ENCODE results near the gene RIPOR3.
"Not testable (repeated sequence)": the region's sequence is repeated elsewhere in the genome, so short reads cannot be mapped to it uniquely, and the experiment has no call there.

The RIPOR3 gene

GRCh38 chr20:50552979-50553378 is 138.4 kb downstream of the RIPOR3 start:
- DNase-seq (ENCODE audit: low spot score), result no peak

DNA sequence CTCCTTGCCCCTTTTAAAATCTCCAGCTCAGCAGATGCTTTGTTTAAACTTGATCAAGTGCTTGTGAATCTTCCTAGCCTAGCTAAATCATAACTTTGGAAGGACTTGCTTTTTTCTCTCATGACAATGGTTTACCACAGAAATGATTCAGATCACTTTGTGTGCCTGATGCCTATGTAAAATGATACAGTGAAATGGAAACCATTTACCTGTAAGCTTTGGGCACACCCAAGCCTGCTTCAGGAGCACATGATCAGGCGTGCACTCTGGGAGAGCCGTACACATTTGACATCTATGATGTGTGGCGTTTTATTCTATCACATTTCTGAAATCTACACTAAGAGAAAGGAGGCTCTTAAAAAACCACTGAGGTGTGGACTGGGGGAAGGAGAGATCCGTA is 140.1 kb downstream of the RIPOR3 start:
- no peak for DNase-seq (ENCODE audit: low spot score)

- DNase-seq (ENCODE audit: low spot score), result no peak
Observed at GRCh38 chr20:50550531-50550930, 140.8 kb downstream of the RIPOR3 start.

DNA sequence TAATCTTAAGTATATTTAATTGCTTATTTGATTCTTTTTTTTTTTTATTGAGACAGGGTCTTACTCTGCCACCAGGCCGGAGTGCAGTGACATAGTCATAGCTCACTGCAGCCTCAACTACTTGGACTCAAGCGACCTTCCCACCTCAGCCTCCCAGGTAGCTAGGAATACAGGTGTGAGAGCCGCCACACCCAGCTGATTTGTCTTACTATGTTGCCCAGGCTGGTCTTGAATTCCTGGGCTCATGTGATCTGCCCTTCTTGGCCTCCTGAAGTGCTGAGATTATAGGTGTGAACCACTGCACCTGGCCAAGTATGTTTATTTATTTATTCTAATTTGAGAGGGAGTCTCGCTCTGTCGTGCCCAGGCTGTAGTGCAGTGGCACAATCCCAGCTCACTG is 142.9 kb downstream of the RIPOR3 start:
- no peak for DNase-seq (ENCODE audit: low spot score)

DNA sequence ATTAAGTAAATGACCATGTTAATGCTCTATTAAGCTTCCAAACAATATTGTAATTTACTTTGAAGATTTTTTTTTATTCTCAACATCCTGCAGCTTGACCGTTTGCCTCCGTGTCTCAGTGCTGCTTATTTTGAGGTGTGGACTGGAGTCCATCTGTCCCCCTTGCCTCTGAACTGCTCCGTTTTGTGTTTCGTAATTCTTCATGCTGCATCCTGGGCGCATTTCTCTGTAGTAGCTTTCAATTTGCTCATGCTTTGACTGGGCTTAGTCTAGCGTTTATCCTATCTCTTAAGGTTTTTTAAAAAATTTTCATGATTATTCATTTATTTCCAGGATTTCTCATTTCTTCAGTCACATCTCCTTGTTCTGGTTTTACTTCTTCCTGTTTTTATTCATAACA is 143.4 kb downstream of the RIPOR3 start:
- no peak for DNase-seq (ENCODE audit: low spot score)

GRCh38 chr20:50546729-50547314 is 144.5 kb downstream of the RIPOR3 start:
- no peak for DNase-seq (ENCODE audit: low spot score)

- no peak for DNase-seq (ENCODE audit: low spot score)
Observed at GRCh38 chr20:50545126-50545525, 146.2 kb downstream of the RIPOR3 start.

GRCh38 chr20:50543326-50543725 is 148.0 kb downstream of the RIPOR3 start:
- no peak for DNase-seq (ENCODE audit: low spot score)

DNA sequence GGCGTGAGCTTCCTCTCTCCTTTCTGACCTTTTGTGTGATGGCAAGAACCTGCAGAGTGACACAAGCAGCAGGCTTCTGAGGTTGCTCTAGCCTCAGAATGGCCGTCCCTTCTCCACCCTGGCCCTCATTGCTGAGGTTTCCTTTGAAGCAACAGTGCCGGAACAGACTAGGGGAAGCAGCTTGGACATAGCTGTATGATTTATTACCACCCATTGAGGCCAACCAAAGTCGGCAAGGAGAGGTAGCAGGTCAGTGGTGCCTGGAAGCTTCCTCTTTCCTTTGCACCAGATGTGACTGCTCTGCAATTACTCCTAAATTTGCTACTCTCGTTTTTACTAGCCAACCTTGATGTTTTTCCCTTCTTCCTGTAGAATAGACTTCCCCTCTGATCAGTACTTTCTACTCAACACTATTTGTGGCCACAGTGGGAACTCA is 149.7 kb downstream of the RIPOR3 start:
- no peak for DNase-seq (ENCODE audit: low spot score)

DNA sequence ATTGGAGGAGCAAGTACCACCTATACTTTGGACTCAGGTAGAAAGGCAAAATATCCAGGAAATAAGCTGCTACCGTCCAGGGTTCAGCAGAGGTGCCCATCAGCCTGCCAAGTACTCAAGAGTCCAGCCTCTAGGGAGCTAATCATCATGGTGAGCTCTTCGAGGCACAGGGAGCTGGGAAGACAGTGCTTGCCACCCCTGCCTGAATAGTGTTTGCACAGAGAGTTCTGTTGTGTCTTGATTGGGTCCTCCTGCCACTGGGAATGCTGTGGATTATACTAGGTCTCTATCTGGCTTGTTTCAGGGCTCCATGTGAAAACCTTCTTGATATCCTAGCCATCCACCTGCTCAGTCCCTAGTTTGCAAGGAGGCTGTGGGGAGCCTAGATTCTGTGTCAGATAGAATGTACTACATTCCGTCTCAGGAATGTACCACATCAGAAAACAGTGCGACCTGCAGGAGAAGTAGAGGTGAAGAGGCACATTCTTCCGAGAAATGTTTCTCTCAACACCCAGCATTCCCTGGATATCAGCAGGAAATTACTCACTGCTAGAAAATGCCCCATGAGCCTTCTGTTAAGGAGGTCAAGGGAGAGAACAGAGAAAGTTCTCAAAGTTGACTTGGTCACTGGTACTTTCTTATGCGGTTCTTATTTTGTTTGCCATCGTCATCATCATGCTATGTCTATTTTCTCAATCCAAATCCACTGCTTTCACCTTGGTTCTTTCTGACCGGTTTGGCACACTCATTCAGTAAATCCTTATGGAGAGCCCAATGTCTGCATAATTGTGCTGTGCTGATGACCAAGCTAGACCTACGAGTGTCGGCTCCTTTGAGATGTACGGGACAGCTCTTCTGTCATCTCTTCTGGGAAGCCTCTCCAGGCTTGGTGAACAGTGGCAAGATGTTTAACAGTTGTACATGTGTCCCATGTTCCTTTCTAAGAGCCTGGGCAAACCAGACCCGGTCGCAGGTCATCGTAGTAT is 150.4 kb downstream of the RIPOR3 start:
- peak; percentile 46 for DNase-seq (ENCODE audit: low spot score)

GRCh38 chr20:50539798-50540197 is 151.5 kb downstream of the RIPOR3 start:
- not testable (repeated sequence) for DNase-seq (ENCODE audit: low spot score)

DNA sequence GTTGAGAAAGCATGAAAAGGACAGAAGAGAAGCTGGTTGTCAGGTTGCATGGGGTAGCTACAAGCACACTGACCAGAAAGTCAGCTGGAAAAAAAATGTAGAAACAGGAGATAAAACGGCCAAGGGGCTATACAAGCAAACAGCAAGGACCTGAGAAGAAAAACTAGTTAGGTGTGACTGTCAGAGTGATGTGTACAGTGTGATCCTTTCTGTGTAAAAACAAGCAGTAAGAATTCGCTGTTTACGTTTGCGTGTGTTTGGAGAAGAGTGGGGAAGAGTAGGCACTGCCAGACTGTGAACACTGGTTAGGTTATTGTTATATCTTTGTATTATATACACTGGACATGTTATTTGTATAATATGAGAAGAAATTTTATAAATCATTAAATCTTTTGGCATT is 153.1 kb downstream of the RIPOR3 start:
- DNase-seq (ENCODE audit: low spot score), result no peak

DNA sequence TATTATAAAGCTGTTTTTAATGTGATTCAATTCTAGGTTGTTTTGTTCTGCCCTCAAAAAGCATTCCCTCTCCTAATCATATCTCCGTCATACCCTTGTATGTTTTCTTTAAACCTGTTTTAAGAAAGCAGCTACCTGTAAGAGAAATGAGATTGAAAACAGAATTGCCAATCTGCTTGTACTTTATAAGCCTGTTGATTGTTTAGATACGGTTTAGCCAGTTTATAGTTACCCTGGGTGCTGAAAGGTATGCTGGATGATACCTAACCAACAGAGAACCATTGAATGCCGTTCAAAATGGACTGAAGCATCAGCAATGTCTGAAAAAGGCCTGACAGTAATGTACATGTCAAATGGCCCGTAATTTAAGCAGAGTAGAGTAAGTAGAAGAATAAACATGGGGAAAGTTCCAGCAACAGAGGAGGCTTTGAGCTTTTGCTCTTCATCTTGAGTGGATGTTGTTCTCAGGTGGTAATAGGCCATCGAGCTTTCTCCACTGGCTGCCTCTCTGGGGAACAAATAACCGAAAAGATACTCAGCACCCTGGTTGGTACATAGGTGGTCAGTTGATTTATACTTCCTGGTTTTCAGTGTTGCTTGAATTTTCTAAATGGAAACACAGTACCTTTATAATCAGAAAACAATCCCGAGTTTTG is 153.7 kb downstream of the RIPOR3 start:
- no peak for DNase-seq (ENCODE audit: low spot score)

GRCh38 chr20:50536333-50536732 is 155.0 kb downstream of the RIPOR3 start:
- DNase-seq (ENCODE audit: low spot score), result no peak
